GM12878 (cell line): Measurements from ENCODE around the gene GIGYF2. TPM values are rescaled to one million over a fixed set of nuclear protein-coding genes. Genes with fewer than 3 reads are reported as not detected.

Experiments used
- CREB1 ChIP-seq: IDR thresholded peaks from 2 replicates; pipeline ENCODE4 v1.6.1; 2012; ENCODE audit warnings: low read depth, mild to moderate bottlenecking, inconsistent platforms
- FOXK2 ChIP-seq: fragments of 450-650 bp; IDR thresholded peaks from 2 replicates; pipeline ENCODE4 v1.6.1; 2017; ENCODE audit warnings: mild to moderate bottlenecking, moderate library complexity
- HDAC6 ChIP-seq: fragments of 200-600 bp; sonication (generic); IDR thresholded peaks from one replicate; pipeline ENCODE4 v1.8.0; 2017; ENCODE audit warnings: antibody characterized with exemption; ENCODE audit not compliant: unreplicated experiment
- RAD21 ChIP-seq: IDR thresholded peaks from 2 replicates; pipeline ENCODE4 v1.6.1; 2011; ENCODE audit warnings: mild to moderate bottlenecking, low read depth, low read length, moderate library complexity; ENCODE audit not compliant: insufficient read depth
- SMAD1 ChIP-seq: fragments of 450-650 bp; IDR thresholded peaks from 2 replicates; pipeline ENCODE4 v1.6.1; 2018; ENCODE audit warnings: mild to moderate bottlenecking, low read depth; ENCODE audit not compliant: partially characterized antibody
- SMAD5 ChIP-seq: IDR thresholded peaks from 2 replicates; pipeline ENCODE4 v1.6.1; 2016; ENCODE audit warnings: antibody characterized with exemption, low read depth
- SREBF2 ChIP-seq: IDR thresholded peaks from 2 replicates; pipeline ENCODE4 v1.6.1; 2012; ENCODE audit warnings: mild to moderate bottlenecking, low read length
- polyA plus RNA-seq, 11 experiments: library from polyadenylated mRNA; depleted of rRNA in 4 of 11; unstranded in 6 of 11; stranded (reverse) in 5 of 11; fragments of >200 nt; fragmentation: Nextera tagmentation in 4 of 11; fragmentation: Illumina TruSeq in 1 of 11; extraction: Ambion mirVana in 4 of 11; extraction: Trizol in 1 of 11; gene quantifications; 1 replicate in 1 of 11; 2 replicates in 10 of 11; pipeline versions ENCODE4 v1.2.1 to v1.2.3, GENCODE V29; 2011 to 2016; ENCODE audit warnings: inconsistent platforms in 2 of 11, missing spikeins in 2 of 11, low read depth in 1 of 11
- total RNA-seq, 4 experiments: library from RNA; depleted of rRNA in 3 of 4; stranded (reverse); fragments of >200 nt in 3 of 4; fragmentation: Illumina TruSeq in 1 of 4; extraction: Trizol in 1 of 4; gene quantifications; 2 replicates each; pipeline versions ENCODE4 v1.2.1 to v1.2.3, GENCODE V29; 2013 to 2021
- TF ChIP-seq, protein P1 (sequence below): IDR thresholded peaks from 2 replicates; pipeline ENCODE4 v1.6.1; 2011; ENCODE audit warnings: low read depth, mild to moderate bottlenecking, low read length, moderate library complexity, borderline replicate concordance; ENCODE audit errors: extremely low read depth
- TF ChIP-seq, protein P2 (sequence below): fragments of 450-650 bp; formaldehyde crosslinking; IDR thresholded peaks from 2 replicates; pipeline ENCODE4 v1.5.0; 2022; ENCODE audit warnings: mild to moderate bottlenecking, missing genetic modification characterization
- TF ChIP-seq, protein P3 (sequence below): IDR thresholded peaks from 2 replicates; pipeline ENCODE4 v1.6.1; 2012; ENCODE audit warnings: low read depth, low read length, improper control_type of control experiment

GIGYF2 gene
- total and polyA plus RNA-seq, 10 of the 15 experiments (the other 5 are each of a cell fraction or from before 2014, with no cell fraction given) = 12.2 to 47.2 (median 39.0) TPM

DNA sequence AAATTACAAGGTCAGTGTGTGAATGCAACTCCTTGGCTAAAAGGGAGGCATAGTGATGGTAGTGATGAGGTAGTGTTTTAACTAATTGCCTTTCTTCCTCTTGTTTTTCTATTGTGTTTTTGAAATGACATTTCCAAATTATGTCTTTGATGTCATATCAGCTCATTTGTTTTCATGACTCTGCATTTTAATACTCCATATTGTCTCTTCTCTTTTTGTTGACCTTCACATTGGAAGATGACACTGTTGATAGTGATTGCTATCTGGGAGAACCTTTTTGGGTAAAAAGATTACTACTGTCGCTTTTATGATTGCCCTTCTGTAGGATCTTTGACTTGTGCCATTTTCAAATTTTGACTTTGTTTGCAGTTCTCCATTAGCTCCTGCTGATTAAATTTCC, 3.0 kb downstream of the GIGYF2 start (continued):
- TF ChIP-seq, protein P1, sequence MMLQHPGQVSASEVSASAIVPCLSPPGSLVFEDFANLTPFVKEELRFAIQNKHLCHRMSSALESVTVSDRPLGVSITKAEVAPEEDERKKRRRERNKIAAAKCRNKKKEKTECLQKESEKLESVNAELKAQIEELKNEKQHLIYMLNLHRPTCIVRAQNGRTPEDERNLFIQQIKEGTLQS = no peak
- TF ChIP-seq CREB1 (no peak), HDAC6 (no peak), SMAD5 (no peak), FOXK2 (no peak), SREBF2 (no peak), RAD21 (no peak), SMAD1 (no peak)
- TF ChIP-seq, protein P2, sequence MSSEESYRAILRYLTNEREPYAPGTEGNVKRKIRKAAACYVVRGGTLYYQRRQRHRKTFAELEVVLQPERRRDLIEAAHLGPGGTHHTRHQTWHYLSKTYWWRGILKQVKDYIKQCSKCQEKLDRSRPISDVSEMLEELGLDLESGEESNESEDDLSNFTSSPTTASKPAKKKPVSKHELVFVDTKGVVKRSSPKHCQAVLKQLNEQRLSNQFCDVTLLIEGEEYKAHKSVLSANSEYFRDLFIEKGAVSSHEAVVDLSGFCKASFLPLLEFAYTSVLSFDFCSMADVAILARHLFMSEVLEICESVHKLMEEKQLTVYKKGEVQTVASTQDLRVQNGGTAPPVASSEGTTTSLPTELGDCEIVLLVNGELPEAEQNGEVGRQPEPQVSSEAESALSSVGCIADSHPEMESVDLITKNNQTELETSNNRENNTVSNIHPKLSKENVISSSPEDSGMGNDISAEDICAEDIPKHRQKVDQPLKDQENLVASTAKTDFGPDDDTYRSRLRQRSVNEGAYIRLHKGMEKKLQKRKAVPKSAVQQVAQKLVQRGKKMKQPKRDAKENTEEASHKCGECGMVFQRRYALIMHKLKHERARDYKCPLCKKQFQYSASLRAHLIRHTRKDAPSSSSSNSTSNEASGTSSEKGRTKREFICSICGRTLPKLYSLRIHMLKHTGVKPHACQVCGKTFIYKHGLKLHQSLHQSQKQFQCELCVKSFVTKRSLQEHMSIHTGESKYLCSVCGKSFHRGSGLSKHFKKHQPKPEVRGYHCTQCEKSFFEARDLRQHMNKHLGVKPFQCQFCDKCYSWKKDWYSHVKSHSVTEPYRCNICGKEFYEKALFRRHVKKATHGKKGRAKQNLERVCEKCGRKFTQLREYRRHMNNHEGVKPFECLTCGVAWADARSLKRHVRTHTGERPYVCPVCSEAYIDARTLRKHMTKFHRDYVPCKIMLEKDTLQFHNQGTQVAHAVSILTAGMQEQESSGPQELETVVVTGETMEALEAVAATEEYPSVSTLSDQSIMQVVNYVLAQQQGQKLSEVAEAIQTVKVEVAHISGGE (CRISPR knock-in tag) = no peak
- TF ChIP-seq, protein P3, sequence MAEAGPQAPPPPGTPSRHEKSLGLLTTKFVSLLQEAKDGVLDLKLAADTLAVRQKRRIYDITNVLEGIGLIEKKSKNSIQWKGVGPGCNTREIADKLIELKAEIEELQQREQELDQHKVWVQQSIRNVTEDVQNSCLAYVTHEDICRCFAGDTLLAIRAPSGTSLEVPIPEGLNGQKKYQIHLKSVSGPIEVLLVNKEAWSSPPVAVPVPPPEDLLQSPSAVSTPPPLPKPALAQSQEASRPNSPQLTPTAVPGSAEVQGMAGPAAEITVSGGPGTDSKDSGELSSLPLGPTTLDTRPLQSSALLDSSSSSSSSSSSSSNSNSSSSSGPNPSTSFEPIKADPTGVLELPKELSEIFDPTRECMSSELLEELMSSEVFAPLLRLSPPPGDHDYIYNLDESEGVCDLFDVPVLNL = no peak
- TF ChIP-seq, all 136 proteins: peak for 0
